SK-MEL-5 (cell line): ENCODE measurements around the gene ISLR. TPM values are rescaled to one million over a fixed set of nuclear protein-coding genes. Genes with fewer than 3 reads are reported as not detected.
"Not testable (repeated sequence)": the region's sequence is repeated elsewhere in the genome, so short reads cannot be mapped to it uniquely, and the experiment has no call there.

Experiments
- DNase-seq: peaks from one replicate; pipeline ENCODE4 v3.0.0-alpha.2; 2016; ENCODE audit warnings: low read depth, low spot score
- in situ Hi-C: cut with HindIII; loops from 2 replicates; pipeline ENCODE4 v1.10.0; 2016; ENCODE audit warnings: low sequenced_read_pairs, high pct_unique_total_duplicates, low pct_unique_long_range_greater_than_20kb
- total RNA-seq: library from RNA; depleted of rRNA; stranded (reverse); fragments of >200 nt; shearing (Covaris generic); gene quantifications from 2 replicates; pipeline ENCODE4 v1.2.3, GENCODE V29; 2014

Gene ISLR
- total RNA-seq, 1 experiment from 2014 or later = not detected

- in situ Hi-C loops = not testable (repeated sequence)
These were observed 11.3 kb upstream of the ISLR start for GRCh38 chr15:74162195-74162536.

DNA sequence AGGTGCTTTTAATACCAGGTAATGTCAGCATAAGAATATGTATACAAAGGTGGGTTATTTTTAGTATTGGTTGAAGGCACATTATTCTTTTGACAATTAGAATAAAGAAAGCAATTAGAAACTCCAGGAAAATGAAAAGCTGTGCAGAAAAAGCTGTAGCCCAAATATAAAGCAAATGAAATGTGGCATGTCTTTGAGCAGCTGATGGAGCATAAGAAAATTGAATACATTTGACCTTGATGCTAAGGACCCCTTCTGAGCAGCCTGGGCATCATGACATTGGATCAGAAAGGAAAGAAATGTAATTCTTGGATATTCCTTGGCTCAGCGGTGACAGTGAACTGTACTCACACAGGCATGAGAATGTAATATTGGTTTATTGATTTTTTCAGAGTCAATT, 8.0 kb upstream of the ISLR start:
- DNase-seq = no peak
- in situ Hi-C loops = no loop called here

More at GRCh38 chr15:74162195-74162536, 11.3 kb upstream of the ISLR start:
- not testable (repeated sequence) for DNase-seq

GRCh38 chr15:74167891-74168331, 5.6 kb upstream of the ISLR start:
- DNase-seq = no peak
- in situ Hi-C loops = no loop called here

DNA sequence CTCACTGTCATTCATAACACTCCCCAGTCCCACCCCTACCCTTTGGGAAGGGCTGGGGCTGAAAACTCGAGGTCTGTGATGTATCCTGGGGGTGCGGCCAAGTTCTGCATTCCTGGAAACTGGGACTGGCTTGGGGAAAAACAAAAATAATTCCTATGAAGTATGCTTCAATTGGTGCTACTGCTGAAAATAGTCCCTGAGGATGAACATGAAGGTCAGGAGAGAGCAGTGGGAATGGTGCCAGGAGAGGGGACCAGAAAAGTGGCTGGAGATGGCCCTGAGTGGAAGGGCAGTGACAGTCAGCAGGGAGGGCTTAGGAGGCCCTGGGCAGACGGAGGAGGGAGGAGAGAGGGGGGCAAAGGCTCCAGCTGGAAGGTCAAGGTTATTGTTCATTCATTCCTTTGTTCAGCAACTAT, 4.8 kb upstream of the ISLR start:
- in situ Hi-C loops = no loop called here
- DNase-seq = no peak

- no peak for DNase-seq
- in situ Hi-C loops = no loop called here
These were observed 3.3 kb upstream of the ISLR start for GRCh38 chr15:74170071-74170844.

- no peak for DNase-seq
- in situ Hi-C loops = no loop called here
These were observed 2.5 kb upstream of the ISLR start for GRCh38 chr15:74170875-74171578.

DNA sequence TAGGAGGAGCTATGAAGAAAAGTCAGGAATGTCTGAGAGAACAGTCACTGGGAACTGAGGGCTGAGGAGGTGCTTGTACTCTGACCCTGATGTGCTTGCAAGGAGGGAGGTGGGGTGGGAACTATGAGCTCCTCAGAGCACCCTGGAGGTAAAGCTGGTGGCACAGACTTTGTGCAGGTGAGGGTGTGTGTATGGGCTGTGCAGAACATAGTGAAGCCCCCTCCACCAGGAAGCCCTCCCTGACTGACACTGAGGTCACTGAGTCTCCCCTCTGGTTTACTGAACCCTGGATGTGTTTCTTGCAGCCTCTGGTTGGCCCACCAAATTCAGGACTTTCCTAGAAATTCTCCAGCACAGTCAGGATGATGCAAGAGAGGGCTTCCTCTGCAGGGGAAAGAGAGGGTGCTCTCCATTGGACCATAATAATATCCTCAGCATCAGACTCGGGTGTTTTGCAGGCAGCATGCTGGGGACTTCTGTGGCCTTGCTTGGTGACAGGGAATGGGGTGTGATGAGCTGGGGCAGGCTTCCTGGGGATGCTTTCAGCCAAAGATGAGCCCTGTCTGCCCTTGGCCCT, 1.5 kb upstream of the ISLR start:
- in situ Hi-C loops = no loop called here
- DNase-seq = no peak

GRCh38 chr15:74172701-74173379, 670 bp upstream of the ISLR start:
- DNase-seq = no peak
- in situ Hi-C loops = no loop called here

DNA sequence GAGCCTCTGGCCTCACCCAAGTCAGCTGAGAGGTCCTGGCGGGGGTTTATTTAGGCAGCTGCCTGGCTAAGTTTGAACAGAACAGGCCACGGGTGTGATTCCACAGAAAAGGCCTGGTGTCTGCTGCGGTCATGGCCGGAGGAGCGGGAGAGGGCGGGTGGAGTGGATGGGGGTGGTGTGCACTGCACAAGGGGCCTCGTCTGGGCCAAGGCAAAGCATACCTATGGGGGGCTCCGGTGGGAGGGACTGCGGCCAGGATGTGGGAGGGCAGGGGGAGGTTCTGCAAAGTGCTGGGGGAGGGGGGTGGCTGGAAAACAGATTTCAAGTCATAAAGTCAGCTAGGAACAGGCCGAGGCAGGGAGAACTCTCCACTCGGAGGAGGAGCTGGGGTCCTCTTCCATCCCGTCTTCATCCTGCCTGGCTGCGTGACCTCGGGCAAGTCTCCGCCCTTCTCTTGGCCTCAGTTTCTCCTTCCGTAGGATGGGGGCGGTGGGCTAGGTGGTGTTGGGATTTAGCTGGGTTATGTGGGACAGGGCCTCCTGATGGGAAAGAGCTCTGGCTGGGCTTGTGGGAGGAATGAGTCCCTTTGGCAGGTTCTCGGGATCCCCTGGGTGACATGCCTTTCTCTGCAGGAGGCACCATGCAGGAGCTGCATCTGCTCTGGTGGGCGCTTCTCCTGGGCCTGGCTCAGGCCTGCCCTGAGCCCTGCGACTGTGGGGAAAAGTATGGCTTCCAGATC, 878 bp downstream of the ISLR start:
- DNase-seq = no peak
- in situ Hi-C loops = no loop called here

DNA sequence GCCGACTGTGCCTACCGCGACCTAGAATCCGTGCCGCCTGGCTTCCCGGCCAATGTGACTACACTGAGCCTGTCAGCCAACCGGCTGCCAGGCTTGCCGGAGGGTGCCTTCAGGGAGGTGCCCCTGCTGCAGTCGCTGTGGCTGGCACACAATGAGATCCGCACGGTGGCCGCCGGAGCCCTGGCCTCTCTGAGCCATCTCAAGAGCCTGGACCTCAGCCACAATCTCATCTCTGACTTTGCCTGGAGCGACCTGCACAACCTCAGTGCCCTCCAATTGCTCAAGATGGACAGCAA, 1.4 kb downstream of the ISLR start:
- in situ Hi-C loops = no loop called here
- DNase-seq = no peak

DNA sequence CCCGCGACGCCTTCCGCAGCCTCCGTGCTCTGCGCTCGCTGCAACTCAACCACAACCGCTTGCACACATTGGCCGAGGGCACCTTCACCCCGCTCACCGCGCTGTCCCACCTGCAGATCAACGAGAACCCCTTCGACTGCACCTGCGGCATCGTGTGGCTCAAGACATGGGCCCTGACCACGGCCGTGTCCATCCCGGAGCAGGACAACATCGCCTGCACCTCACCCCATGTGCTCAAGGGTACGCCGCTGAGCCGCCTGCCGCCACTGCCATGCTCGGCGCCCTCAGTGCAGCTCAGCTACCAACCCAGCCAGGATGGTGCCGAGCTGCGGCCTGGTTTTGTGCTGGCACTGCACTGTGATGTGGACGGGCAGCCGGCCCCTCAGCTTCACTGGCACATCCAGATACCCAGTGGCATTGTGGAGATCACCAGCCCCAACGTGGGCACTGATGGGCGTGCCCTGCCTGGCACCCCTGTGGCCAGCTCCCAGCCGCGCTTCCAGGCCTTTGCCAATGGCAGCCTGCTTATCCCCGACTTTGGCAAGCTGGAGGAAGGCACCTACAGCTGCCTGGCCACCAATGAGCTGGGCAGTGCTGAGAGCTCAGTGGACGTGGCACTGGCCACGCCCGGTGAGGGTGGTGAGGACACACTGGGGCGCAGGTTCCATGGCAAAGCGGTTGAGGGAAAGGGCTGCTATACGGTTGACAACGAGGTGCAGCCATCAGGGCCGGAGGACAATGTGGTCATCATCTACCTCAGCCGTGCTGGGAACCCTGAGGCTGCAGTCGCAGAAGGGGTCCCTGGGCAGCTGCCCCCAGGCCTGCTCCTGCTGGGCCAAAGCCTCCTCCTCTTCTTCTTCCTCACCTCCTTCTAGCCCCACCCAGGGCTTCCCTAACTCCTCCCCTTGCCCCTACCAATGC, 2.0 kb downstream of the ISLR start:
- in situ Hi-C loops = no loop called here
- no peak for DNase-seq

GRCh38 chr15:74176262-74177214, 3.0 kb downstream of the ISLR start:
- in situ Hi-C loops = no loop called here
- DNase-seq = no peak

- in situ Hi-C loops = no loop called here
- no peak for DNase-seq
These were observed 5.0 kb downstream of the ISLR start for GRCh38 chr15:74178326-74179100.

GRCh38 chr15:74179101-74179841, 5.8 kb downstream of the ISLR start:
- in situ Hi-C loops = no loop called here
- peak; percentile 47 for DNase-seq
